GM18951 (cell line): Measurements from ENCODE around the gene ZIM2.

Source experiments
- POLR2A ChIP-seq: IDR thresholded peaks from 4 replicates; pipeline ENCODE4 v1.6.1; 2011; ENCODE audit warnings: mild to moderate bottlenecking; ENCODE audit not compliant: insufficient read length, insufficient read depth; ENCODE audit errors: extremely low read depth
- in situ Hi-C: fragments of 300-500 bp; cut with MboI; formaldehyde crosslinking; loops from one replicate; pipeline ENCODE4 v1.12.0; 2022; ENCODE audit warnings: low sequenced_read_pairs, mixed read lengths, inconsistent platforms; ENCODE audit not compliant: unreplicated experiment

The ZIM2 gene

DNA sequence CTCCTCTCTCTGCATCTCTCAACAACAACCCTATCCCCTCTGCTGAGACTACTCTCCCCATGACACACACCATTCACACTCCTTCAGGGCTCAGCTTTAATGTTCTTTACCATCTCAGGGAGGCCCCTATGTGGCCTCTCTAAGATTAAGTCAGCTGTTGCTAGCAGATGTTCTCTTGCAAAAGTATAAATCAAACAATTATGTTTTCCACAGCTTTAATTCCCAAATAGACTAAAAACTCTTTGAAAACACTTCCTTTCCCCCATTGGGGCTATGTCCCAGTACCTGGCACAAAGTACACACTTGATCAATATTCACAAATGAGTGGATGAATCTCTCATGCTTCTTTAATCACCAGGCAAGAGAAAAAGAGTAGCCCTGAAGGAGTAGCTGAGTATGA is 5.1 kb downstream of the ZIM2 start:
- in situ Hi-C loops = no loop called here

GRCh38 chr19:56834564-56835375 is 5.8 kb downstream of the ZIM2 start:
- in situ Hi-C loops = no loop called here
- no peak for TF ChIP-seq POLR2A

More for the DNA sequence above, 5.1 kb downstream of the ZIM2 start:
- TF ChIP-seq POLR2A = no peak

GRCh38 chr19:56832352-56832928 is 8.1 kb downstream of the ZIM2 start:
- in situ Hi-C loops = no loop called here
- no peak for TF ChIP-seq POLR2A

DNA sequence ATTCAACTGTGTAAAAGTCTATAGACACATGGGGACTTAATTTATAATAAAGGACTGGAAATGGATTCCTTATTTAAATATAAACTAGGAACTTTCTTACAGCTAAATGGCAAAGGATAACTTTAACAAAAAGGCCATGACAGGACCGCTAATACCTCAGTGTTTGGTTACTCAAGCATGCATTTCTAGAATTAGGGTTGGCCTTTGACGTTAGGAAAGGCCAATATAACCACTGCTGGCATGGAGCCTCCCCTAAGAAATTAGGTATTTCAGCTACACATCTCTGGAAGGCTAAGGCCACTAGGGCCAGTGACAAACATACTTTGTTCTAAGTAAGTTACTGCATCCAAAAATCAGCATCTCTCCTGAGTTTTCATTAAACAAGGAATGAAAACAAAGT is 9.3 kb downstream of the ZIM2 start:
- in situ Hi-C loops = no loop called here
- TF ChIP-seq POLR2A = no peak

GRCh38 chr19:56829596-56829995 is 10.9 kb downstream of the ZIM2 start:
- no peak for TF ChIP-seq POLR2A
- in situ Hi-C loops = no loop called here

GRCh38 chr19:56827708-56828107 is 12.8 kb downstream of the ZIM2 start:
- in situ Hi-C loops = no loop called here
- no peak for TF ChIP-seq POLR2A

GRCh38 chr19:56823956-56824355 is 16.6 kb downstream of the ZIM2 start:
- in situ Hi-C loops = no loop called here
- no peak for TF ChIP-seq POLR2A

DNA sequence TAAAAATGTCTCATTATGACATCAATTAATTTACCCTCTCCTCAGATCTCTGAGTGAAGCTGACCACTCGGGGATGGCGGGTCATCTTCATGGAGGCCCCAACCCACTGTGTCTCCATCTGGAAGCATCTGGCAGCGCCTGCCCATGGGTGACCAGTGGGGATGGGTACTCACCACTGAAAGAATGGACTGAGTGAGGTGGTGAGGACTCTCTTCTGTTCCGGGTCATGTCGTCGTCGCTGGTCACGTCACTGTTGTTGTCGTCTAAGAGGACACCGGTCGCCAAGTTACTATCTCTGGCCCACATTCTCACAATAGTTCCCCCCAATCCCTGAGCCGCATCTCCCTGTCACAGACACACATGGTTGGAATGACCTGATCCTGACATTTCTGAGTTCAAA is 17.1 kb downstream of the ZIM2 start:
- in situ Hi-C loops = no loop called here

DNA sequence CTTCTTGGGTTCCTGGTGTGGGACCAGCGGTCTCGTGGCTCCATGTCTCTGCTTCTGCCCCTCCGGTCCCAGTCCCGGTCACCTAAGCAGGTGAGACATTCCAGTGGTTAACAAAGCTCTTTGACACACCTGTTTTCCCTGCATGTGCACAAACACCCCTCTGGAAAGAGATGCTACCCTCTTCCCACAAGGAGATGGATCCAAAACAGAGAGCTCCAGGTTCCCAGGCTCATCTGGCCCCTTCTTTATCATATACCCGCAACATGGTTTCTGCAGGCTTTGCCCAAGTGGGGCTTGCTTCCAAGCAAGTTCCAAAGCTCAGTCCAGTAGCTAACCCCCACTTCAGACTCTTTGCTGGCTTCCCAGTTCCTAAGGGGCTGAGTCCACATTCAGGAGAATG is 17.8 kb downstream of the ZIM2 start:
- in situ Hi-C loops = no loop called here
- TF ChIP-seq POLR2A = no peak

More for the DNA sequence above, 17.1 kb downstream of the ZIM2 start:
- no peak for TF ChIP-seq POLR2A

DNA sequence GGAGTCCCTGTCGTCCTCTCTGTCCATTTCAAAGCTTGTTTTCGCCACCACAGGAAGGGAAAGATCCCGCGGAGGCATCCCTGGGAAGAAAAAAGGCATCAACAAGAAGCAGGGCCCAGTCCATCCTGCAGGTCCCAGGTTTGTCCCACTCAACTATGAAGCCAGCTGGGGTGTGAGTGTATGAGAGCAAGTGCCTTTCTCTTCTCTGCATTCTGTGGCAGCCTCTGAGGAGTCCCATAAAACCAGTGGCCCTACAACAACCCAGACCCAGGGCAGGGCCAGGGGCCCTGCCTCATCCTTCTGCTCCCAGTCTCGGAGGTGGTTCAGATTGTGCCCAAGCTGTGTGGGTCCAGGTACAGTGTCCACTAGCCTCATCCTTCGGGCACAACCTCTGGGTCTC is 18.9 kb downstream of the ZIM2 start:
- in situ Hi-C loops = no loop called here
- TF ChIP-seq POLR2A = no peak

DNA sequence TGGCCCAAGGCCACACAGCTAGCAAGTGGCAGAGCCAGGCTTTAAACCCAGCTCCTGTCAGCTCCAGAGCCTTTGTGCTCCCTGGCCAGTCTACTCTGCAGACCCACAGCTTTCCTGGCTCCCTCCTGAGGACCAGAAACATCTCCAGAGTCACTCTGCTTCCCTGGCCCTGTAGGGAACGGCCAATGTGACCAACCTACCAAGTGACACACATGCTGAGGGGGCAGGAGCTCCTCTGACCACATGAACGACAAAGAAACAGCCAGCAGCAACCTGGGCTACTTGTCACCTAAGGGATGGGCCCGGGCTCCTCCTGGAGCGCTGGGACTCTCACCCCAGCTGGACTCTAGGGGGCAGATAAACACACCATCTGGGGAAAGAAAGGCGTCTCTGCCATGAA is 19.3 kb downstream of the ZIM2 start:
- in situ Hi-C loops = no loop called here
- TF ChIP-seq POLR2A = no peak

GRCh38 chr19:56819166-56819565 is 21.4 kb downstream of the ZIM2 start:
- TF ChIP-seq POLR2A = no peak
- in situ Hi-C loops = no loop called here

GRCh38 chr19:56814656-56815055 is 25.9 kb downstream of the ZIM2 start:
- no peak for TF ChIP-seq POLR2A
- in situ Hi-C loops = no loop called here

- in situ Hi-C loops = no loop called here
Observed at GRCh38 chr19:56813531-56813930, 27.0 kb downstream of the ZIM2 start.

More at GRCh38 chr19:56813531-56813930, 27.0 kb downstream of the ZIM2 start:
- TF ChIP-seq POLR2A = no peak
